HuH-7.5 (cell line): ENCODE data around the gene GPRC6A.

ENCODE experiments used
- DNase-seq: peaks from one replicate; pipeline ENCODE4 v3.0.0; 2011; ENCODE audit warnings: low spot score

GPRC6A gene

DNA sequence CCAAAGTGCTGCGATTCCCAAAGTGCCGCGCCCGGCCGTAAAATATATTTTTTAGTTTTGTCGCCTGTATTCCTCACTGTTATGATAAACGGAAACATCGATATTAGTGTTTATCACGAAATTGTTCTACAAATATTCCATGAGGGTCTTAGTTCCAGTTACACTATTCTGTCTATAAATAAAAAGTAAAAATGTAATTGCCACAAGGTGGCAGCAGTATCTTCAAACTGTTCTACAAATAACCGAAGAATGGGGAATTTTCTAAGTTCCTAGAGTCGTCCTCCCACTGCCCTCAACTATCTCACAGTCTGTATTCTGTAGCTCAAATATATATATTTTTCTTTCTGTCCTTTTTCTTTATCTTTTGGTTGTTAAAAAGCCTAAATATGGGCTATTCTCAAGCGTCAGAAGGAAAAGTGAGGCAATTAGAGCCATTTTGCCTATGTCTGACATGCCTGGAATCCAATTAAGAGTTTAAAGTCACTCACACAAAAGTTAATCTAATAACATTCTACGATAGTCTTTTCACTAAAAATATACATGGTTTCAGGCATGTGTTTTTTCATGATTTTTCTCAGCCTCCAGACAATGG lies 49.2 kb downstream of the GPRC6A start:
- DNase-seq: peak; percentile 9

DNA sequence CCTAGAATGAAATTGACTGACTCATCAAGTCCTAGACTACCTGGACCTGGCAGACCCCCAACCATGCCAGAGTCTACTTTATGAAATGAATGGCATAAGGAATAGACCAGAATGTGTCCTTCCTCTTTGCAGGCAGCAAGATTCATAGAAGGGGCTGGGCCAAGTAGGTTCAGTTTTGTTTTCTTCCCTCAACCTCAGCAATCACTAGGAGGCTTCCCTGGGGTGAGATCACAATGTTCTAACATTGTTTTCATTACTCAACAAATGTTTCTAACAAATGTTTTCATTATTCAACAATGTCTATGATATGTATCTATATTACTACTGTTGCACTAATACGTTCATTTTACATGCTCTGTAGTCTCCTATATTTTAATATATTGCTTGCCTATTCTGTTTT lies 55.0 kb downstream of the GPRC6A start:
- DNase-seq: no peak

DNA sequence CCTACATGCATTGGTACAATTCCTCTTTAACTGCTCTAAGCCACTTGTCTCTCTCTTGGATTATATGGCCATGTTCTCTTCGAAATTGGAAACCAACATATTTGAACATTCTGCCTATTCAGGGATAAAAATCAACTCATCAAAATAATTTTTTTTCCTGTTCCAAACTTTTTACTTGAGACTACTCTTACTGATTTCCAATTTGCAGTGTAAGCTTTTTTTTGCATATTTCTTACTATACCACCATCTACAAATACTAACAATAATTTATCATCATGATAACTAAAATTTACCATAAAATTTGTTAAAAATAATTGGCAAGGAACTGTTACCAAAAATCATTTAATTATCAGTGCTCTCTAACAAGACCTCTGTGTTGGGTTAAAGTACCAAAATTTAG lies 56.4 kb downstream of the GPRC6A start:
- DNase-seq: no peak

DNA sequence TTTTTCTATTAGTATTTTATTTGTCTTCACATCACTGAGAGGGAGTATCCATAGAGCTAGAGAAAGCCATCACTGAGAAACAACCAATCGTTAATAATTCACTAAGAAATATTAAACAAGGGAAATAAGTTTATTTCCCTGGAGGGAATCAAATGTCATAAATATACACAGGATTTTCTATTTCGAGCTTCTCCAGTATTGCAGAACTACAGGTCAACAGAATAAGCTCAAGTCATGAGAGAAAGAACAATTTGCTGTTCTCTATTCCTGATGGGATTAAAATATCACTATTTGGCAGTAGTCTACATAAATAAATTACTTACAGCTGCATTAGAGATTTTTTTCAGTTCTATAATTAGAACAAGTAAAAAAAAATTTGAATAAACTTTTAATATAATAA lies 61.2 kb downstream of the GPRC6A start:
- DNase-seq: no peak

GRCh38 chr6:116766506-116767176 lies 62.2 kb downstream of the GPRC6A start:
- DNase-seq: no peak

- DNase-seq: peak; percentile 70
Observed at GRCh38 chr6:116764961-116765841, 63.7 kb downstream of the GPRC6A start, which contains the start of gene FAM162B. TSS of gene FAM162B (minus strand) at chr6:116765719. CDS start at chr6:116765576, 143 bp downstream.

- peak; percentile 36 for DNase-seq
Observed at GRCh38 chr6:116764629-116764960, 64.3 kb downstream of the GPRC6A start.

- DNase-seq: no peak
Observed at GRCh38 chr6:116763906-116764628, 64.8 kb downstream of the GPRC6A start.

- DNase-seq: no peak
Observed at GRCh38 chr6:116763048-116763447, 65.8 kb downstream of the GPRC6A start.

GRCh38 chr6:116762235-116762634 lies 66.6 kb downstream of the GPRC6A start:
- DNase-seq: no peak

DNA sequence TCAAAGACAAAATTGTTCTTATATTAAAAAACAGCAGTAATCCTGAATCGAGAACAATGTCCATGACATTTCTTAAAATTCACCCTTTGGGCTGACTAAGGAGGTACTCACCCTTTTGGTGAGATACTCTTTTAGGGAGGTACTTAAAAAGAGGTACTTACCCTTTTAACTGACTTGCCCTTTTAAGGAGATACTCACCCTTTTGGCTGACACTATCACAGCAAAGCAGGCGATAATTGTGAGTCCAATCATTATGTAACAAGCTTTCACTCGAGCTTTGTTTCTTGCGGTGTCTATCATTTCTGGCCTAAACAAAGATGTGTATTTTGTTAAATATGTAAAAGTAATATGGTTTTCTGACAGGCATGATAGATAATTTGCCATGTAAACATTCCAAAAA lies 67.1 kb downstream of the GPRC6A start:
- no peak for DNase-seq

GRCh38 chr6:116745176-116745575 lies 83.7 kb downstream of the GPRC6A start:
- DNase-seq: no peak
